CD8-positive, alpha-beta memory T cell (primary cell): ENCODE results near the gene DUT. TPM values are rescaled to one million over a fixed set of nuclear protein-coding genes. Genes with fewer than 3 reads are reported as not detected.

Experiments used
- CTCF ChIA-PET: fragments of 350-600 bp; sonication (Branson Sonifier 250); formaldehyde crosslinking; loops from one replicate; lab custom pipeline; 2021; ENCODE audit warnings: antibody characterized with exemption; lab: Charles Lee
- POLR2A ChIA-PET: fragments of 350-600 bp; sonication (Branson Sonifier 250); formaldehyde crosslinking; loops from one replicate; lab custom pipeline; 2021; ENCODE audit warnings: antibody characterized with exemption; lab: Charles Lee
- DNase-seq, 5 donors: peaks; one replicate each; pipeline versions ENCODE4 v3.0.0 to v3.0.0-alpha.2; 2020 to 2022; ENCODE audit warnings: mixed read lengths in 1 of 5
- H3K27ac ChIP-seq: one replicate; pipeline ENCODE4 v1.7.0; 2013; ENCODE audit warnings: low read depth, mild to moderate bottlenecking, low read length, moderate library complexity
- H3K27me3 ChIP-seq: 2 replicates; pipeline ENCODE4 v1.7.0; 2013; ENCODE audit warnings: low read length, mild to moderate bottlenecking; ENCODE audit not compliant: insufficient read depth, poor library complexity, severe bottlenecking
- H3K36me3 ChIP-seq: 2 replicates; pipeline ENCODE4 v1.7.0; 2013; ENCODE audit warnings: mild to moderate bottlenecking, low read length, moderate library complexity; ENCODE audit not compliant: insufficient read depth
- H3K4me1 ChIP-seq: 2 replicates; pipeline ENCODE4 v1.7.0; 2013; ENCODE audit warnings: mild to moderate bottlenecking, low read length, moderate library complexity; ENCODE audit not compliant: insufficient read depth
- H3K4me3 ChIP-seq: 2 replicates; pipeline ENCODE4 v1.7.0; 2013; ENCODE audit warnings: mild to moderate bottlenecking, low read length
- H3K9me3 ChIP-seq: 2 replicates; pipeline ENCODE4 v1.7.0; 2013; ENCODE audit warnings: mild to moderate bottlenecking, low read length
- H3K27ac Mint-ChIP-seq, 8 donors: one replicate each; pipeline ENCODE4 v1.8.0; 2020 to 2021; ENCODE audit warnings: mixed read lengths in 8 of 8, mild to moderate bottlenecking in 6 of 8, inconsistent platforms in 3 of 8, moderate library complexity in 3 of 8
- H3K27me3 Mint-ChIP-seq, 2 donors: one replicate each; pipeline ENCODE4 v1.8.0; 2020 to 2021; ENCODE audit warnings: mixed read lengths in 2 of 2, mild to moderate bottlenecking in 1 of 2, moderate library complexity in 1 of 2
- H3K36me3 Mint-ChIP-seq, 3 donors: one replicate each; pipeline ENCODE4 v1.8.0; 2020 to 2021; ENCODE audit warnings: mixed read lengths in 3 of 3, inconsistent platforms in 1 of 3, mild to moderate bottlenecking in 1 of 3
- H3K4me1 Mint-ChIP-seq, 3 donors: one replicate each; pipeline ENCODE4 v1.8.0; 2020 to 2021; ENCODE audit warnings: mixed read lengths in 3 of 3, inconsistent platforms in 1 of 3, mild to moderate bottlenecking in 1 of 3
- H3K4me3 Mint-ChIP-seq, 7 donors: one replicate each; pipeline ENCODE4 v1.8.0; 2020 to 2021; ENCODE audit warnings: mixed read lengths in 7 of 7, mild to moderate bottlenecking in 6 of 7, moderate library complexity in 4 of 7, inconsistent platforms in 2 of 7
- H3K9me3 Mint-ChIP-seq, 5 donors: one replicate each; pipeline ENCODE4 v1.8.0; 2020 to 2022; ENCODE audit warnings: mixed read lengths in 5 of 5, mild to moderate bottlenecking in 3 of 5, moderate library complexity in 2 of 5, inconsistent platforms in 1 of 5
- polyA plus RNA-seq: library from polyadenylated mRNA; unstranded; fragments of 300-500 nt; fragmentation: Illumina TruSeq; gene quantifications from one replicate; pipeline ENCODE4 v1.2.3, GENCODE V29; 2021
- total RNA-seq, 2 experiments: library from RNA; stranded (reverse); gene quantifications; one replicate each; pipeline ENCODE4 v1.2.3, GENCODE V29; 2021

DUT gene
- total and polyA plus RNA-seq, 3 experiments from 2014 or later: 136 to 413 (median 397) TPM

GRCh38 chr15:48331796-48332641 is 790 bp downstream of the DUT start:
- Mint-ChIP-seq H3K4me3 (peak overlapping the region; percentile 95 to 100 (median 99)), H3K9me3 (no peaks in the 10 kb centered on the region), H3K4me1 (peaks cover 27 to 36% (median 32%) of the 10 kb centered on the region in 3 donors), H3K36me3 (peaks cover 0 to 39% (median 6%) of the 10 kb centered on the region in 3 donors), H3K27me3 (no peaks in the 10 kb centered on the region), H3K27ac (peak overlapping the region; percentile 89 to 100 (median 92))
- POLR2A ChIA-PET: interaction anchor here (0.6 to 1.0 kb wide), 3 partner anchors 9 to 824 kb away, joined by 3 read pairs; partner anchors contain the start of gene COPS2
- H3K27me3 ChIP-seq: no peaks in the 10 kb centered on the region
- CTCF ChIA-PET: no interaction called here
- H3K27ac ChIP-seq: peak overlapping the region; percentile 85
- H3K4me1 ChIP-seq: peaks cover 8% of the 10 kb centered on the region
- H3K36me3 ChIP-seq: no peaks in the 10 kb centered on the region
- peak overlapping the region; percentile 76 for H3K4me3 ChIP-seq
- peak; percentile 51 to 75 (median 66) for DNase-seq
- no peaks in the 10 kb centered on the region for H3K9me3 ChIP-seq

- no peaks in the 10 kb centered on the region for H3K9me3 ChIP-seq
- ChIA-PET POLR2A (interaction anchor here (0.9 to 1.0 kb wide), 2 partner anchors 8 to 823 kb away, joined by 3 read pairs; partner anchors contain the start of gene COPS2), CTCF (interaction anchor here (1.1 kb wide), 1 partner anchor 47 kb away, joined by 4 read pairs; no protein-coding TSS in a partner anchor)
- H3K4me1 Mint-ChIP-seq: peaks cover 27 to 36% (median 32%) of the 10 kb centered on the region in 3 donors
- no peaks in the 10 kb centered on the region for H3K27me3 ChIP-seq
- no peaks in the 10 kb centered on the region for H3K27me3 Mint-ChIP-seq
- H3K4me1 ChIP-seq: peaks cover 8% of the 10 kb centered on the region
- no peaks in the 10 kb centered on the region for H3K9me3 Mint-ChIP-seq
- H3K36me3 ChIP-seq: no peaks in the 10 kb centered on the region
- peak overlapping the region; percentile 50 for H3K4me3 ChIP-seq
- DNase-seq: no peak
- peaks cover 0 to 43% (median 4%) of the 10 kb centered on the region in 3 donors for H3K36me3 Mint-ChIP-seq
- peak overlapping the region; percentile 85 for H3K27ac ChIP-seq
- peak overlapping the region; percentile 36 to 99 (median 86) for H3K27ac Mint-ChIP-seq
- peak overlapping the region; percentile 78 to 100 (median 99) for H3K4me3 Mint-ChIP-seq
Observed at GRCh38 chr15:48332642-48333034, 1.4 kb downstream of the DUT start.

GRCh38 chr15:48333540-48333939 is 2.3 kb downstream of the DUT start:
- ChIA-PET POLR2A (no interaction called here), CTCF (interaction anchor here (1.1 kb wide), 1 partner anchor 48 kb away, joined by 4 read pairs; no protein-coding TSS in a partner anchor)
- peaks cover 8% of the 10 kb centered on the region for H3K4me1 ChIP-seq
- DNase-seq: no peak
- H3K36me3 ChIP-seq: no peaks in the 10 kb centered on the region
- Mint-ChIP-seq H3K4me1 (peaks cover 25 to 36% (median 32%) of the 10 kb centered on the region in 3 donors), H3K36me3 (peaks cover 0 to 52% (median 4%) of the 10 kb centered on the region in 3 donors), H3K4me3 (peak overlapping the region in 4 of 7 donors; percentile 24 to 95 (median 34)), H3K27ac (peak overlapping the region in 6 of 8 donors; percentile 17 to 91 (median 54)), H3K27me3 (no peaks in the 10 kb centered on the region), H3K9me3 (no peaks in the 10 kb centered on the region)
- H3K27me3 ChIP-seq: no peaks in the 10 kb centered on the region
- no peak overlapping the region for H3K27ac ChIP-seq
- no peaks in the 10 kb centered on the region for H3K9me3 ChIP-seq
- H3K4me3 ChIP-seq: no peak overlapping the region

- Mint-ChIP-seq H3K27ac (peak overlapping the region in 2 of 8 donors; percentile 18 to 91), H3K4me1 (peaks cover 25 to 36% (median 32%) of the 10 kb centered on the region in 3 donors), H3K4me3 (no peak overlapping the region), H3K9me3 (no peaks in the 10 kb centered on the region), H3K27me3 (no peaks in the 10 kb centered on the region), H3K36me3 (peaks cover 0 to 53% (median 4%) of the 10 kb centered on the region in 3 donors)
- H3K9me3 ChIP-seq: no peaks in the 10 kb centered on the region
- H3K4me1 ChIP-seq: peaks cover 8% of the 10 kb centered on the region
- no peaks in the 10 kb centered on the region for H3K27me3 ChIP-seq
- no peaks in the 10 kb centered on the region for H3K36me3 ChIP-seq
- H3K4me3 ChIP-seq: no peak overlapping the region
- ChIA-PET CTCF (no interaction called here), POLR2A (no interaction called here)
- H3K27ac ChIP-seq: no peak overlapping the region
- DNase-seq: no peak
Observed at GRCh38 chr15:48334260-48334659, 3.0 kb downstream of the DUT start.

- Histone ChIP-seq H3K9me3 (no peaks in the 10 kb centered on the region), H3K4me3 (no peak overlapping the region), H3K27ac (no peak overlapping the region), H3K36me3 (no peaks in the 10 kb centered on the region), H3K4me1 (no peaks in the 10 kb centered on the region), H3K27me3 (no peaks in the 10 kb centered on the region)
- H3K4me1 Mint-ChIP-seq: peaks cover 13 to 24% (median 22%) of the 10 kb centered on the region in 3 donors
- no peak overlapping the region for H3K4me3 Mint-ChIP-seq
- no peaks in the 10 kb centered on the region for H3K27me3 Mint-ChIP-seq
- CTCF ChIA-PET: interaction anchor here (0.9 to 2.9 kb wide), 3 partner anchors 15 to 20 kb away, joined by 3 to 15 read pairs (median 5); no protein-coding TSS in a partner anchor
- peak in 2 of 5 donors; percentile 9 to 10 for DNase-seq
- H3K36me3 Mint-ChIP-seq: peaks cover 0 to 68% (median 4%) of the 10 kb centered on the region in 3 donors
- H3K9me3 Mint-ChIP-seq: no peaks in the 10 kb centered on the region
- H3K27ac Mint-ChIP-seq: peak overlapping the region in 2 of 8 donors; percentile 20 to 43
- POLR2A ChIA-PET: no interaction called here
Observed at GRCh38 chr15:48336940-48337339, 5.7 kb downstream of the DUT start.

- H3K27ac ChIP-seq: no peak overlapping the region
- H3K36me3 Mint-ChIP-seq: peaks cover 0 to 70% (median 7%) of the 10 kb centered on the region in 3 donors
- no peak for DNase-seq
- no peaks in the 10 kb centered on the region for H3K36me3 ChIP-seq
- H3K4me3 Mint-ChIP-seq: no peak overlapping the region
- H3K9me3 ChIP-seq: no peaks in the 10 kb centered on the region
- peak overlapping the region in 2 of 8 donors; percentile 15 to 19 for H3K27ac Mint-ChIP-seq
- H3K4me1 ChIP-seq: no peaks in the 10 kb centered on the region
- H3K4me1 Mint-ChIP-seq: peaks cover 9 to 20% (median 19%) of the 10 kb centered on the region in 3 donors
- no peaks in the 10 kb centered on the region for H3K27me3 Mint-ChIP-seq
- H3K9me3 Mint-ChIP-seq: no peaks in the 10 kb centered on the region
- ChIA-PET CTCF (interaction anchor here (0.9 to 2.9 kb wide), 3 partner anchors 14 to 19 kb away, joined by 3 to 15 read pairs (median 5); no protein-coding TSS in a partner anchor), POLR2A (no interaction called here)
- H3K4me3 ChIP-seq: no peak overlapping the region
- H3K27me3 ChIP-seq: no peaks in the 10 kb centered on the region
Observed at GRCh38 chr15:48337607-48338006, 6.4 kb downstream of the DUT start.

GRCh38 chr15:48340111-48340510 is 8.9 kb downstream of the DUT start:
- H3K27ac Mint-ChIP-seq: peak overlapping the region in 5 of 8 donors; percentile 11 to 66 (median 26)
- no peaks in the 10 kb centered on the region for H3K4me1 ChIP-seq

More at GRCh38 chr15:48340111-48340510, 8.9 kb downstream of the DUT start:
- Histone ChIP-seq H3K36me3 (no peaks in the 10 kb centered on the region), H3K9me3 (no peaks in the 10 kb centered on the region), H3K4me3 (no peak overlapping the region), H3K27ac (no peak overlapping the region), H3K27me3 (no peaks in the 10 kb centered on the region)
- peaks cover 0 to 63% (median 9%) of the 10 kb centered on the region in 3 donors for H3K36me3 Mint-ChIP-seq
- DNase-seq: no peak
- ChIA-PET POLR2A (no interaction called here), CTCF (interaction anchor here (2.4 kb wide), 1 partner anchor 12 kb away, joined by 14 read pairs; no protein-coding TSS in a partner anchor)
- no peaks in the 10 kb centered on the region for H3K27me3 Mint-ChIP-seq
- peaks cover 2 to 11% (median 4%) of the 10 kb centered on the region in 3 donors for H3K4me1 Mint-ChIP-seq
- no peak overlapping the region for H3K4me3 Mint-ChIP-seq
- H3K9me3 Mint-ChIP-seq: no peaks in the 10 kb centered on the region
